KMS-11 (cell line): ENCODE data around the gene TMEM176A.

Experiments
- H2AFZ ChIP-seq: fragments of 200-600 bp; sonication (generic); 2 replicates; pipeline ENCODE4 v1.6.1; 2016; ENCODE audit warnings: antibody characterized with exemption, mixed run types, low read depth
- H3K27ac ChIP-seq: fragments of 200-600 bp; sonication (generic); 2 replicates; pipeline ENCODE4 v1.6.1; 2016; ENCODE audit warnings: mild to moderate bottlenecking, mixed run types
- H3K27me3 ChIP-seq: fragments of 200-600 bp; sonication (generic); 2 replicates; pipeline ENCODE4 v1.6.1; 2017; ENCODE audit warnings: mild to moderate bottlenecking, low read depth, mixed run types, moderate library complexity; ENCODE audit not compliant: insufficient read depth
- H3K36me3 ChIP-seq: fragments of 200-600 bp; sonication (generic); 2 replicates; pipeline ENCODE4 v1.6.1; 2017; ENCODE audit warnings: mild to moderate bottlenecking, mixed run types; ENCODE audit not compliant: insufficient read depth
- H3K4me1 ChIP-seq: fragments of 200-600 bp; sonication (generic); 2 replicates; pipeline ENCODE4 v1.6.1; 2016; ENCODE audit warnings: mild to moderate bottlenecking, low read depth, mixed run types; ENCODE audit not compliant: poor library complexity, severe bottlenecking
- H3K4me2 ChIP-seq: fragments of 200-600 bp; sonication (generic); 2 replicates; pipeline ENCODE4 v1.7.0; 2016; ENCODE audit warnings: mild to moderate bottlenecking, mixed run types
- H3K4me3 ChIP-seq: fragments of 200-600 bp; sonication (generic); IDR thresholded peaks from 2 replicates; pipeline ENCODE4 v1.6.1; 2017; ENCODE audit warnings: low read depth, low read length, mixed read lengths; ENCODE audit not compliant: insufficient read depth
- H3K79me2 ChIP-seq: fragments of 200-600 bp; sonication (generic); 2 replicates; pipeline ENCODE4 v1.6.1; 2016; ENCODE audit warnings: low read depth, mixed run types; ENCODE audit not compliant: insufficient read depth
- H3K9ac ChIP-seq: fragments of 200-600 bp; sonication (generic); 2 replicates; pipeline ENCODE4 v1.6.1; 2016; ENCODE audit warnings: mild to moderate bottlenecking, mixed run types
- H4K20me1 ChIP-seq: fragments of 200-600 bp; sonication (generic); 2 replicates; pipeline ENCODE4 v1.6.1; 2016; ENCODE audit warnings: mild to moderate bottlenecking, mixed run types; ENCODE audit not compliant: insufficient read depth
- CTCF ChIP-seq: fragments of 200-600 bp; sonication (generic); conservative IDR thresholded peaks from 2 replicates; pipeline ENCODE4 v1.6.1; 2017; ENCODE audit warnings: low read depth, mild to moderate bottlenecking, antibody characterized with exemption, low read length, moderate library complexity, mixed read lengths

The TMEM176A gene

GRCh38 chr7:150784120-150784736, 16.3 kb upstream of the TMEM176A start:
- no peaks in the 10 kb centered on the region for H3K79me2 ChIP-seq
- no peaks in the 10 kb centered on the region for H3K27me3 ChIP-seq
- H3K4me2 ChIP-seq = no peak overlapping the region
- H3K4me3 ChIP-seq = no peak overlapping the region
- H3K4me1 ChIP-seq = no peaks in the 10 kb centered on the region
- no peak overlapping the region for H3K9ac ChIP-seq
- no peak overlapping the region for H2AFZ ChIP-seq
- no peak overlapping the region for H3K27ac ChIP-seq
- no peaks in the 10 kb centered on the region for H3K36me3 ChIP-seq
- TF ChIP-seq CTCF = no peak
- H4K20me1 ChIP-seq = no peaks in the 10 kb centered on the region

GRCh38 chr7:150784954-150785353, 15.6 kb upstream of the TMEM176A start:
- Histone ChIP-seq H3K27me3 (no peaks in the 10 kb centered on the region), H3K36me3 (no peaks in the 10 kb centered on the region), H4K20me1 (no peaks in the 10 kb centered on the region), H3K4me2 (no peak overlapping the region), H2AFZ (no peak overlapping the region), H3K4me3 (no peak overlapping the region), H3K27ac (no peak overlapping the region), H3K9ac (no peak overlapping the region), H3K79me2 (no peaks in the 10 kb centered on the region), H3K4me1 (no peaks in the 10 kb centered on the region)
- TF ChIP-seq CTCF = no peak

GRCh38 chr7:150787321-150788281, 13.0 kb upstream of the TMEM176A start:
- Histone ChIP-seq H3K27me3 (no peaks in the 10 kb centered on the region; the same call in 1 of the 2 replicates), H2AFZ (no peak overlapping the region), H3K36me3 (no peaks in the 10 kb centered on the region), H3K4me2 (no peak overlapping the region), H4K20me1 (no peaks in the 10 kb centered on the region), H3K4me1 (no peaks in the 10 kb centered on the region), H3K79me2 (no peaks in the 10 kb centered on the region), H3K27ac (no peak overlapping the region), H3K4me3 (no peak overlapping the region), H3K9ac (no peak overlapping the region)
- no peak for TF ChIP-seq CTCF

GRCh38 chr7:150788474-150789269, 11.9 kb upstream of the TMEM176A start:
- Histone ChIP-seq H2AFZ (no peak overlapping the region), H3K79me2 (no peaks in the 10 kb centered on the region), H3K27ac (no peak overlapping the region), H3K27me3 (no peaks in the 10 kb centered on the region; the same call in 1 of the 2 replicates), H3K36me3 (no peaks in the 10 kb centered on the region), H3K4me3 (no peak overlapping the region), H3K4me1 (no peaks in the 10 kb centered on the region), H3K4me2 (no peak overlapping the region), H4K20me1 (no peaks in the 10 kb centered on the region), H3K9ac (no peak overlapping the region)
- TF ChIP-seq CTCF = no peak
